WTC11 (cell line): ENCODE measurements around the gene ZSWIM4. TPM values are rescaled to one million over a fixed set of nuclear protein-coding genes. Genes with fewer than 3 reads are reported as not detected.

Experiments
- ATAC-seq: fragments of 200-7000 bp; cut with Tn5 transposase; 2 replicates; pipeline ENCODE4 v1.10.0; 2021; ENCODE audit warnings: mild to moderate bottlenecking, moderate library complexity
- CTCF ChIA-PET: fragments of 300-600 bp; sonication (Branson Sonifier 250); formaldehyde crosslinking; loops from one replicate; lab custom pipeline; 2021; ENCODE audit warnings: antibody characterized with exemption; lab: Charles Lee
- POLR2A ChIA-PET: fragments of 350-600 bp; sonication (Branson Sonifier 250); formaldehyde crosslinking; loops from one replicate; lab custom pipeline; 2021; ENCODE audit warnings: antibody characterized with exemption; lab: Charles Lee
- DNase-seq: peaks from one replicate; pipeline ENCODE4 v3.0.0; 2021; ENCODE audit warnings: low spot score
- H3K27ac Mint-ChIP-seq: 2 replicates; pipeline ENCODE4 v1.8.0; 2021; ENCODE audit warnings: mixed read lengths
- H3K27me3 Mint-ChIP-seq: 2 replicates; pipeline ENCODE4 v1.8.0; 2021; ENCODE audit warnings: low read depth, mild to moderate bottlenecking, moderate library complexity, mixed read lengths
- H3K36me3 Mint-ChIP-seq: 2 replicates; pipeline ENCODE4 v1.8.0; 2021; ENCODE audit warnings: mixed read lengths
- H3K4me1 Mint-ChIP-seq: 2 replicates; pipeline ENCODE4 v1.8.0; 2022; ENCODE audit warnings: mixed read lengths
- H3K4me3 Mint-ChIP-seq: 2 replicates; pipeline ENCODE4 v1.8.0; 2021; ENCODE audit warnings: mild to moderate bottlenecking, moderate library complexity, mixed read lengths
- H3K9me3 Mint-ChIP-seq: 2 replicates; pipeline ENCODE4 v1.8.0; 2021; ENCODE audit warnings: mixed read lengths
- ARID4B ChIP-seq: sonication (generic); formaldehyde crosslinking; IDR thresholded peaks from 2 replicates; pipeline ENCODE4 v1.8.0; 2023; ENCODE audit warnings: missing genetic modification reagents, mild to moderate bottlenecking, borderline replicate concordance
- CREM ChIP-seq: sonication (generic); formaldehyde crosslinking; IDR thresholded peaks from 2 replicates; pipeline ENCODE4 v1.8.1; 2022; ENCODE audit warnings: mild to moderate bottlenecking, missing genetic modification reagents, moderate library complexity
- FOXP1 ChIP-seq: sonication (generic); formaldehyde crosslinking; IDR thresholded peaks from 2 replicates; pipeline ENCODE4 v1.8.0; 2022; ENCODE audit warnings: missing genetic modification reagents, mild to moderate bottlenecking, moderate library complexity, borderline replicate concordance
- GTF2I ChIP-seq: fragments of 250-450 bp; sonication (Bioruptor Pico); conservative IDR thresholded peaks from 2 replicates; pipeline ENCODE4 v1.4.0; 2021; ENCODE audit warnings: mild to moderate bottlenecking
- HMGA2 ChIP-seq: fragments of 250-450 bp; sonication (Bioruptor Pico); IDR thresholded peaks from 2 replicates; pipeline ENCODE4 v1.4.0; 2021; ENCODE audit warnings: mild to moderate bottlenecking, moderate library complexity
- IRF2 ChIP-seq: sonication (generic); formaldehyde crosslinking; IDR thresholded peaks from 2 replicates; pipeline ENCODE4 v1.8.0; 2022; ENCODE audit warnings: low read depth, missing genetic modification reagents, borderline replicate concordance
- NFATC4 ChIP-seq: fragments of 250-450 bp; sonication (Bioruptor Pico); IDR thresholded peaks from 2 replicates; pipeline ENCODE4 v1.9.0; 2021; ENCODE audit warnings: mild to moderate bottlenecking
- NFYB ChIP-seq: sonication (generic); formaldehyde crosslinking; conservative IDR thresholded peaks from 2 replicates; pipeline ENCODE4 v1.8.0; 2022; ENCODE audit warnings: low read depth, missing genetic modification reagents
- NR2C2 ChIP-seq: sonication (generic); formaldehyde crosslinking; IDR thresholded peaks from 2 replicates; pipeline ENCODE4 v1.8.0; 2022; ENCODE audit warnings: mild to moderate bottlenecking, missing genetic modification reagents
- TCF7 ChIP-seq: sonication (generic); formaldehyde crosslinking; IDR thresholded peaks from 2 replicates; pipeline ENCODE4 v1.8.0; 2022; ENCODE audit warnings: mild to moderate bottlenecking, low read depth, missing genetic modification reagents, moderate library complexity
- TEAD4 ChIP-seq: sonication (generic); formaldehyde crosslinking; IDR thresholded peaks from 2 replicates; pipeline ENCODE4 v1.8.0; 2022; ENCODE audit warnings: mild to moderate bottlenecking, missing genetic modification reagents
- USF2 ChIP-seq: sonication (generic); formaldehyde crosslinking; IDR thresholded peaks from 2 replicates; pipeline ENCODE4 v1.8.1; 2023; ENCODE audit warnings: mild to moderate bottlenecking, missing genetic modification reagents, moderate library complexity
- ZBTB21 ChIP-seq: sonication (generic); formaldehyde crosslinking; IDR thresholded peaks from 2 replicates; pipeline ENCODE4 v1.8.1; 2023; ENCODE audit warnings: mild to moderate bottlenecking, missing genetic modification reagents, borderline replicate concordance
- ZNF232 ChIP-seq: sonication (generic); formaldehyde crosslinking; IDR thresholded peaks from 2 replicates; pipeline ENCODE4 v1.8.0; 2022; ENCODE audit warnings: mild to moderate bottlenecking, missing genetic modification reagents
- ZNF317 ChIP-seq: sonication (generic); formaldehyde crosslinking; IDR thresholded peaks from 2 replicates; pipeline ENCODE4 v1.8.1; 2023; ENCODE audit warnings: low read depth, mild to moderate bottlenecking, moderate library complexity, missing genetic modification reagents, borderline replicate concordance
- ZNF512 ChIP-seq: sonication (generic); formaldehyde crosslinking; IDR thresholded peaks from 2 replicates; pipeline ENCODE4 v1.8.1; 2022; ENCODE audit warnings: missing genetic modification reagents, borderline replicate concordance
- total RNA-seq: library from RNA; stranded (reverse); gene quantifications from 3 replicates; pipeline ENCODE4 v1.2.3, GENCODE V29; 2021
- TF ChIP-seq, protein P1 (sequence below): sonication (generic); formaldehyde crosslinking; IDR thresholded peaks from 2 replicates; pipeline ENCODE4 v1.8.0; 2022; ENCODE audit warnings: mild to moderate bottlenecking, missing genetic modification reagents
- TF ChIP-seq, protein P2 (sequence below): sonication (generic); formaldehyde crosslinking; IDR thresholded peaks from 2 replicates; pipeline ENCODE4 v1.8.0; 2022; ENCODE audit warnings: mild to moderate bottlenecking, missing genetic modification reagents
- TF ChIP-seq, protein P3 (sequence below): sonication (generic); formaldehyde crosslinking; IDR thresholded peaks from 2 replicates; pipeline ENCODE4 v1.8.1; 2023; ENCODE audit warnings: mild to moderate bottlenecking, missing genetic modification reagents

Gene ZSWIM4
- total RNA-seq, 1 experiment from 2014 or later: 33.4 TPM

GRCh38 chr19:13799669-13800068 lies 4.4 kb downstream of the ZSWIM4 start:
- ChIA-PET CTCF (interaction anchor here (1.6 kb wide), 1 partner anchor 62 kb away, joined by 10 read pairs; no protein-coding TSS in a partner anchor), POLR2A (interaction anchor here (0.6 kb wide), 1 partner anchor 17 kb away, joined by 3 read pairs; no protein-coding TSS in a partner anchor)
- no peak overlapping the region for H3K27ac Mint-ChIP-seq
- no peaks in the 10 kb centered on the region for H3K9me3 Mint-ChIP-seq
- TF ChIP-seq USF2 (CRISPR knock-in tag) (no peak), TEAD4 (CRISPR knock-in tag) (no peak), NFYB (CRISPR knock-in tag) (no peak), ARID4B (CRISPR knock-in tag) (no peak), ZNF232 (CRISPR knock-in tag) (no peak), ZNF317 (CRISPR knock-in tag) (no peak), IRF2 (CRISPR knock-in tag) (no peak), HMGA2 (CRISPR knock-in tag) (no peak), ZNF512 (CRISPR knock-in tag) (no peak)
- TF ChIP-seq, protein P1, sequence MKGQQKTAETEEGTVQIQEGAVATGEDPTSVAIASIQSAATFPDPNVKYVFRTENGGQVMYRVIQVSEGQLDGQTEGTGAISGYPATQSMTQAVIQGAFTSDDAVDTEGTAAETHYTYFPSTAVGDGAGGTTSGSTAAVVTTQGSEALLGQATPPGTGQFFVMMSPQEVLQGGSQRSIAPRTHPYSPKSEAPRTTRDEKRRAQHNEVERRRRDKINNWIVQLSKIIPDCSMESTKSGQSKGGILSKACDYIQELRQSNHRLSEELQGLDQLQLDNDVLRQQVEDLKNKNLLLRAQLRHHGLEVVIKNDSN (CRISPR knock-in tag): no peak
- TF ChIP-seq, all 79 proteins: peak for 0
- peaks cover 10% of the 10 kb centered on the region for H3K36me3 Mint-ChIP-seq
- no peak for ATAC-seq
- H3K4me3 Mint-ChIP-seq: no peak overlapping the region
- no peaks in the 10 kb centered on the region for H3K27me3 Mint-ChIP-seq
- peaks cover 11% of the 10 kb centered on the region for H3K4me1 Mint-ChIP-seq
- no peak for DNase-seq

GRCh38 chr19:13803038-13803437 lies 7.8 kb downstream of the ZSWIM4 start:
- POLR2A ChIA-PET: no interaction called here
- CTCF ChIA-PET: interaction anchor here (0.7 to 3.7 kb wide), 5 partner anchors 14 to 334 kb away, joined by 3 to 80 read pairs (median 7); partner anchors contain the start of gene ASF1B
- Mint-ChIP-seq H3K36me3 (peaks cover 15% of the 10 kb centered on the region), H3K27me3 (no peaks in the 10 kb centered on the region), H3K9me3 (no peaks in the 10 kb centered on the region), H3K4me3 (no peak overlapping the region), H3K27ac (no peak overlapping the region), H3K4me1 (peaks cover 6% of the 10 kb centered on the region; the same call in 1 of the 2 replicates)
- no peak for DNase-seq
- ATAC-seq: no peak
- TF ChIP-seq FOXP1 (CRISPR knock-in tag) (no peak), NR2C2 (CRISPR knock-in tag) (no peak), ARID4B (CRISPR knock-in tag) (no peak), TCF7 (CRISPR knock-in tag) (no peak), GTF2I (CRISPR knock-in tag) (no peak), NFATC4 (CRISPR knock-in tag) (no peak), ZBTB21 (no peak), CREM (no peak)
- TF ChIP-seq, protein P1 (CRISPR knock-in tag): no peak
- TF ChIP-seq, protein P2, sequence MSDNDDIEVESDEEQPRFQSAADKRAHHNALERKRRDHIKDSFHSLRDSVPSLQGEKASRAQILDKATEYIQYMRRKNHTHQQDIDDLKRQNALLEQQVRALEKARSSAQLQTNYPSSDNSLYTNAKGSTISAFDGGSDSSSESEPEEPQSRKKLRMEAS: no peak
- TF ChIP-seq, protein P3, sequence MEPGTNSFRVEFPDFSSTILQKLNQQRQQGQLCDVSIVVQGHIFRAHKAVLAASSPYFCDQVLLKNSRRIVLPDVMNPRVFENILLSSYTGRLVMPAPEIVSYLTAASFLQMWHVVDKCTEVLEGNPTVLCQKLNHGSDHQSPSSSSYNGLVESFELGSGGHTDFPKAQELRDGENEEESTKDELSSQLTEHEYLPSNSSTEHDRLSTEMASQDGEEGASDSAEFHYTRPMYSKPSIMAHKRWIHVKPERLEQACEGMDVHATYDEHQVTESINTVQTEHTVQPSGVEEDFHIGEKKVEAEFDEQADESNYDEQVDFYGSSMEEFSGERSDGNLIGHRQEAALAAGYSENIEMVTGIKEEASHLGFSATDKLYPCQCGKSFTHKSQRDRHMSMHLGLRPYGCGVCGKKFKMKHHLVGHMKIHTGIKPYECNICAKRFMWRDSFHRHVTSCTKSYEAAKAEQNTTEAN (CRISPR knock-in tag): no peak
